CD1c-positive myeloid dendritic cell (primary cell): ENCODE data around the gene SPAM1.
"Not testable (repeated sequence)": the region's sequence is repeated elsewhere in the genome, so short reads cannot be mapped to it uniquely, and the experiment has no call there.

Source experiments
- DNase-seq: peaks from one replicate; pipeline ENCODE4 v3.0.0-alpha.2; 2016; ENCODE audit errors: extremely low spot score

Gene SPAM1

DNA sequence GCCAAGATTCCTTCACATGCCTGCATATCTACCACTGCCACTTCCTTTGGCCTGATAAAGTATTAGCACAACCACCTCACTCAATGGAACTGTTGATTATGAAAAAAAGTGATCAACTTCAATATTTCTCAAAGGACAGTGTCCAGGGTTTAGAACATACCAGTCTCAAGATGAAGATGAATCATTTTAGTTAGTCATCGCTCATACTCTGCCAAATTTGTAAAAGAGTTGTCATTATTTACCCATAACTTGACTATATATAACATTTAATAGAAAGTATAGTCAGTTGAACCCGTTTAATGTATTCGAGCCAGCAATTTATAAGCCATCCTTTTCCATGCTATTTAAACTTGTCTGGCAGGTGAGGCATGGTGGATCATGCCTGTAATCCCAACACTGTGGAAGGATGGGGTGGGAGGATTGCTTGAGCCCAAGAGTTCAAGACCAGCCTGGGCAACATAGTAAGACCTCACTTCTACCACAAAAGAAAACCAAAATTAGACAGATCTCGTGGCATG lies 33.2 kb downstream of the SPAM1 start:
- no peak for DNase-seq

DNA sequence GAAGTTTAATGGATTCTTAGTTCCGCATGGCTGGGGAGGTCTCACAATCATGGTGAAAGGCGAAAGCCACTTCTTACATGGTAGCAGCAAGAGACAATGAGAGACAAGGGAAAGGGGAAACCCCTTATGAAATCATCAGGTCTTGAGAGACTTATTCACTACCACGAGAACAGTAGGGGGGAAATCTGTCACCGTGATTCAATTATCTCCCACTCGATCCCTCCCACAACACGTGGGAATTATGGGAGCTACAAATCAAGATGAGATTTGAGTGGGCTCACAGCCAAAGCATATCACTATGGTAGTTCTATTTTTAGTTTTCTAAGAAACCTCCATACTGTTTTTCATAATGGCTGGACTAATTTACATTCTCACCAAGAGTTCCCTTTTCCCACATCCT lies 36.7 kb downstream of the SPAM1 start:
- DNase-seq: no peak

DNA sequence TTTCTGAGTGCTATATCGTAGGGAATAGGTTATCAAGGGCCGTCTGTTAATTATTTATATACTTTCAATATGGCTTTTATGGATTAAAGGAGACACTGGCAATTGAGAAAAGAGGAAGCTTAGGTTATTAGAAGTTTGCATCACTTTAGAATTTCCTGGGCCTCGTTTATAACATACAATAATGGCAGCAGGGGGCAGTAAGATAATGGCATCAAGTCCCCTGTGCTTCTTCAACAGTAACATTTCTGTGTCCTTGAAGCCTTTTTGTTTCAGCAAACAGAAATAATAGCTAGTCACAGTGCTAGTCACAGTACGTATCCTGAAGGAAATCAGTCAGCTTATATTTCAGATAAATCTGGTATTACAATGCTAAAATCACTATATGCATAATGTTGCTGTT lies 41.9 kb downstream of the SPAM1 start:
- DNase-seq: no peak

DNA sequence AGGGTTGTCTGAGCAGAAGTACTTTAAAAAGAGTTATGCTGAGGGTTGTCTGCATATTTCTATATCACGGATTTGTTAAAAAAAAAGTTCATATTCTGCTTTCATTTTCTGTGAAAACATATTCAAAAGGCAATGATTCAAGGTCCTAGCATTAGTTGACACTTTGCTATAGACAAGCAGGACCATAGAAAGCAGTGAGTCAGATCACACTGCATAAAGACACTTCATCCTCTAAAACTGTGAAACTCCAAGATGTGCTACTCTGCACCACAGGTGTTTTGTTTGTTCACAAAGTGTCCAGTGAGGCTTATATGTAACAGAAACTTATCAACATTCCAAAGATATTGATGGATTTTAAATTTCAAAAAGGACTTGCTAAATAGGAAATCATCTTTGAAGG lies 47.0 kb downstream of the SPAM1 start:
- DNase-seq: no peak

DNA sequence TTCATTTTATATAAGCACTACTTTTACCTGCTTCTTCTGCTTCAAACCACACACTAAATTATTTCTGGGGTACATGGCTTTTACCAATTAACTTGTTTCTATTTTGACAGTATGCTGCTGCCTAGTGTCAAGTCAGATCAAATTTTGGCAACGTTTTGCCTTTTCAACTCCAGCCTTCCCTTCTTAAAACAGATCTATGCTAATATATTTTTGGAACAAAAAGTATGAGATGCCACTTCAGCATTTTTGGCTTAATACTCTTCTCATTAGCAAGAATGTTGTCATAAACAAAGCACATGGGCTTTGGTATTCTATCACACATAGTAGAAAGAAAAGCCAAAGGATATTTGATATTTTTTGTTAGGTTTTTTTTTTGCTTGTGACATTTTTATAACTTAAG lies 47.8 kb downstream of the SPAM1 start:
- no peak for DNase-seq

DNA sequence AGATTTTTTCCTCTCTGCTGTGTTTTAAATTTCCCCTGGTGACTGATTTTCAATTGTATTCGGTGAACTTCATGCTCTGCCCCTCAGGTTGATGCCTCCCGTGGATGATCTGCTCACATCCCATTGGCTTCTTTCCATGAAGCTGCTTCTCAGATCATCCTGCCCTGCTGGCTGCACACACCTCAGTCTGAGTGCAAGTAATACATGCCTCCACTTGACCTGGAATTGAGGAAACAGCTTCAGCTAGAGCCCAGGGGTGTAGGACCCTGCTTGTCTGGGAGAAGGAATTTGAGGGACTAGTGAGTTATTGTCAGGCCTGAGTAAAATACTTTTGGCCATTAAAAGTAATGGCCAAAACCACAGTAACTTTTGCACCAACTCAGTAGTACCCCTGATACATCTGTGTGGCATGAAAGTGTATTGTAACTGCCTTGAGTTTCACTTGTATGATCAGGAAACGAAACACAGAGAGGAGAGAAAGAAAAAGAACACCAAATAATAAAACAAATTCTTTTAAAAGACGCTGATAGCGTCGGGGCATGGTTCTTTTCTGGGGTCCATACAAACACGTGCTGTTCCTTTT lies 49.4 kb downstream of the SPAM1 start:
- no peak for DNase-seq

DNA sequence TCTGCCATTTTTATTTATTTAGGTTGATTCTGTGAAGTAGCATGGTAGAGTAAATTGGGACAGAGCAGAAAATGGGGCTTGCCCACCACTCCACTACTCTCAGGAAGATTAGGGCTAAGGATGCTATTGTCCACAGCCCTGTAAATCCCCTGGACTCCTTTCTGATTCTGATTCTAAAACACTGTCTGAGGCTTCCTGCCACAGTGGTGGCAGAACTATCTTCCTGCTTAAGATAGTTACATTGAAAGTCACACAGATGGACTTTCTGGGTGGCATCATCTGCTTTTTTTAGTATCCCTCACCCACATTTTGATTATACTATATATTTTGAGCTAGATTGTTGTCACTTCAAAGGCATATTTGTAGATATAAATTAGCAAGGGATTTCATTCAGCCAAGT lies 50.0 kb downstream of the SPAM1 start:
- DNase-seq: no peak

DNA sequence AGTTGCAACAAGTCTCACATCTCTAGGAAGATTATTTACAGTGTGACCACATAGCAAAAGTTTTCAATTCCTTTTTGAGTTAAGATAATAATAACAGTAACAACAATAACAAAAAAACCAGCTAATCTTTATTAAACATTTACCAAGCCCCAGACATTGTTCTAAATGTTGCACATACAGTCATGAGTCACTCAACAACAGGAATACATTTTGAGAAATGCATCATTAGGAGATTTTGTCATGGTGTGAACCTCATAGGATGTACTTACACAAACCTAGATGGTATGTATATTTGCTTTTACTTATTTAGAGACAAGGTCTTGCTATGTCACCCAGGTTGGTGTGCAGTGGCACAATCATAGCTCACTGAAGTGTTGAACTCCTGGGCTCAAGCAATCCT lies 52.0 kb downstream of the SPAM1 start:
- no peak for DNase-seq

DNA sequence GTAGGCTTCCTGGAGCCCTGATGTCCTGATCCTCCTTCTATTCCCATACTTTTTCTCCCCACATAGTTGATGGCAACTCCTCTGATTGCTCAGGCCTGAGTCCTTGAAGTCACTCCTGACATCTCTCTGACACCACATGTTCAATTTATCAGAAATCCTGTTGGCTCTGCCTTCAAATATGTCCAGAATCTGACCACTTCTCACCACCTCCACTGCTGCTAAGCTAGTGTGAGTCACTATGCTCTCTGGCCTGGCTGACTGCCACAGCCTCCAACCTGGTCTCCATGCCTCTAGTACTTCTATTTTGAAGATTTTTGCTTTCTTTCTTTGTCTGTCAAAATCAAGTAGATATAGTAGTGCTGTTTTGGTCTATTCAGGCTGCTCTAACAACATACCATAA lies 54.8 kb downstream of the SPAM1 start:
- no peak for DNase-seq

DNA sequence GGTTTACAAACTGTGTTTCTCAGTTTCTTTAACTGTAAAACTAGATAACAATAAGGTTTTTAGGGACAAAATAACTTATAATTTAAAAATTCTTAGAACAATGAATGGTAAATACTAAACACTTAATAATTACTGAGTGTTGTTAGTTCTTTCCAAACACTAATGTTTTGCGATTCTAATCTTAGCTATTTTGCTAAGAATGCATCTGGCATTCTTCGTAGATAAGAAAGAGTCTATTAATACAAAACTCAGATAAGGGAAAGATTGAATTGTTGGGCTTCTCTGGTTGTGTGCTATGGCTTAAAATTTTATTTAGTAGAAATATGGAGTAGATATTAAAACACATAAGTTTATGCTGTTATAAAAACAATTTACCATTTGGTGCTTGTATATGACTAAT lies 62.4 kb downstream of the SPAM1 start:
- DNase-seq: no peak

DNA sequence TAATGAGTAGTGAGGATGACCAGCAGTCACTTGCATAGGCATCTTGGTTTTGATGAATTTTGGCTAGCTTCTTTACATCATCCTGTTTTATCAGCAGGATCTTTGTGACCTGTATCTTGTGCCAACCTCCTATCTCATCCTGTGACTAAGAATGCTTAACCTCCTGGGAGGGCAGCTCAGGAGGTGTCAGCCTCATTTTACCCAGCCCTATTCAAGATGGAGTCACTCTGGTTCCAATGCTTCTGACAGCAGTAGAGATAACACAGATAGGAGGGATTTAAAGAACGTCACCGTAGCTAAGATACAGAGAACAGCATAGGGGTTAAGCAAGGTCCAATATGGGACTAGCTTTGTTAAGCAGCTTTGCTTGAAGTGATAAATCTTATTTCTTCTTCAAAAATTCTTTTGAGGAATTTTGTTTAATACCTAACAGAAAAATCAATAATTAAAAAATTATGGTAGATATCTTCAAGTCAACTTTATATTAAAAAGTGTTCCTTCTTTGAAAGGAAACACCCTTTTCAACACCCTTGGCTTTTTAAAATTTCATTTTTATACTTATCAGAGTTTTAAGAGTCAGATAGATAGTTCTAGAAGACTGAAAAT lies 68.0 kb downstream of the SPAM1 start:
- DNase-seq: no peak

DNA sequence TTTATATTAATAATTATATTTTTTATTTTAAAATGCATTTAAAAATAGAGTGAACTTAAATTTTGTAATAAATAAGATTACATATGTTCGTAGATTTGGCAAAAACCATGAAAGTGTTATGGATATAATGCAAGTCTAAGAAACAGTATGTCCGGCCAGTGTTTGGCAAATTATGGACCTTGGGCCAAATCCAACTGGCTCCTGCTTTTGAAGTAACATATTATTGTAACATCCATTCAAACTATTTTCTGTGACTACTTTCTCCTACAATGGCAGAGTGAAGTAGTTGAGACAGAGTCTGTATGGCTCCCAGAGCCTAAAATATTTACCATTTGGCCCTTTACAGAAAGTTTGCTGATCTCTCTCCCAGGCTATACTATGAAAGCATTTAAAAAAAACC lies 69.0 kb downstream of the SPAM1 start:
- DNase-seq: no peak

DNA sequence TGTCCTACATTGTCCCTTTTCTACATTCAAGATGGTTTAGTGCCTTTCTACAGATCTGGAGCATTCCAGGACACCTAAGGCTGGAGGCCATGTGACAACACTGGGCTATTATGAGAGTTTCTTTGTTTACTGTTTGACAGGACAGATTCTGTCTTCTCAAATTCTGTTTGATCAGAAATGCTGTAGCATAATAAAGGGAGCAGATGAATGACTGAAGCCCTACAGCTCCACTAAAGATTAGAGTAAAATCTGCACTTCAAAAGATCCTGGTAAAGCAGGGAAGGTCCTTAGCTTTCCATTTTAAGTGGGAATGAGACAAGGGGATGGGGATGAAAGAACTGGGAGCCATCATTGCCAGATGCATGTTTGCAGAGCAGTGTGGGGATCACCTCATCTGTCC lies 69.4 kb downstream of the SPAM1 start:
- no peak for DNase-seq

DNA sequence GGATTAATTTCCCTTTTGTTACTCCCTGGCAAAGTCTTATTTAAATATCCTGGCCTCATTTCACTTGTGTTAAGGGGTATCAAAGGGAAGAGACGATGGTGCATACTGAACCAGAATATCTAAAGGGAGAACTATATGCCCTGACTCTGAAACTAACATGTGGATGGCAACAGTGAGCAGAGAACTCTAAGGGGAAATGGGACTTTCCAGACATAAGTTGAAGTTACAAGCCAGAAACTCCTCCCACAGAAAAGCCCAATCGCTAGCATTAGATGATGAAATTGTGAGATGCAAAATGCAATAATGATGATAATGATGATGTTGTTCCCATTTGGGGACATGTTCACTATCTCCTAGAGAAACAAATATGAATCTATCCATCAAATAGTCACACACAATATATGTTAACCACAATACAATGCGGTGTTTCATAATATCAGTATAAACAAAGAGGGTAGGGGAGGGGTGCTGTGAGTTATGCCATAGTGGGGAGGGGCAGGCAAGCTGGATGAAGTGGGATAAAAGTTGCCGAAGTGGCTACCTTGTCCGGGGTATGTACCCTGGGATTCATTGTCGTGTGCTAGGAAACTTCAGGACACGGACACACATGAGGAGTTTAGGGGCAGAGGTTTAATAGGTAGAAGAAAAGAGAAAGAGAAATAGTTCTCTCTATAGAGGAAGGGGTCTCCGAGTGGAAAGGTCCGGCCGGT lies 70.7 kb downstream of the SPAM1 start:
- no peak for DNase-seq

DNA sequence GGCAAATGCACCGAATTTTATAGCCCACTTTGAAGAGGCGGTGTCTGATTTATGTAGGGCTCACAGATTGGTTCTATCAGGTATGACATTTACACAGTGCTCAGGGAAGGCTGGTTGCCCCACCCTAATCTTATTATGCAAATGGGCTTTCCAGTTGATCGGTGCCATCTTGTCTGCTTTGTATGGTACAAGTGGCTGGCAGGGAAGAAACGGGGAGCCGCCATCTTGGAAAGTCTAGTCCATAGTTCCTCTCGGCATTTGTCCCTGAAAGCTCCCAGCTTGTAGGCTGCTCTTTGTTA lies 71.2 kb downstream of the SPAM1 start:
- DNase-seq: no peak

DNA sequence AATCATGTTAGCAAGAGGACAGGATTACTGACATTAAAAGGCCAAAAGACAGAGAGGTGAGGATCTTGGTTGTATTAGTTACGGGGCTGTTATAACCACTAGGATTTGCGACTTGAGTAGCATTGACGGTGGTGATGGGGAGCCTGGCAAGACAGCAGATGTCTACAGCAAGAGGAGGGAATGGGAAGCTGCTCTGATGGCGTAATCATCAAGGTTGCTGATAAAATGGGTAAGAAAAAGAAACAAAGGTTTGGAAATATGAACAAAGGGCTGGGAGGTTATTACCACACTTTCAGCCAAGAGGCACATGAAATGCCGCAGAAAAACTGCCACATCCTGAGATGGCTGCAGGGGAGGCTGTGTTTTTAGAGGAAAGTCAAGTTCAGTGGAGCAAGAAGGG lies 73.9 kb downstream of the SPAM1 start:
- DNase-seq: no peak

DNA sequence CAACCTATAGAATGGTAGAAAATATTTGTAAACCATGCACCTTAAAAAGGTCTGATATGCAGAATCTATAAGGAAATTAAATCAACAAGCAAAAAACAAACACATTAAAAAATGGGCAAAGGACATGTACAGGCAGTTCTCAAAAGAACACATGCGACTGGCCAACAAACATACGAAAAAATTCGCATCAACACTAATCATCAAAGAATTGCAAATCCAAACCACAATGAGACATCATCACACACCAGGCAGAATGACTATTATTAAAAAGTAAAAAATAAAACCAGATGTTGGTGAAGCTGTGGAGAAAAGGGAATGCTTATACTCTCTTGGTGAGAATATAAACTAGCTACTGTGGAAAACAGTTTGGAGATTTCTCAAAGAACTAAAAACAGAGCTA lies 74.7 kb downstream of the SPAM1 start:
- DNase-seq: no peak

DNA sequence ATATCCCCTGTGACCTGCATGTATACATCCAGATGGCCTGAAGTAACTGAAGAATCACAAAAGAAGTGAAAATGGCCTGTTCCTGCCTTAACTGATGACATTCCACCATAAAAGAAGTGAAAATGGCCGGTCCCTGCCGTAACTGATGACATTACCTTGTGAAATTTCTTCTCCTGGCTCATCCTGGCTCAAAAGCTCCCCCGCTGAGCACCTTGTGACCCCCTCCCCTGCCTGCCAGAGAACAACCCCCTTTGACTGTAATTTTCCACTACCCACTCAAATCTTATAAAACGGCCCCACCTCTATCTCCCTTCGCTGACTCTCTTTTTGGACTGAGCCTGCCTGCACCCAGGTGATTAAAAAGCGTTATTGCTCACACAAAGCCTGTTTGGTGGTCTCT lies 83.3 kb downstream of the SPAM1 start:
- not testable (repeated sequence) for DNase-seq

DNA sequence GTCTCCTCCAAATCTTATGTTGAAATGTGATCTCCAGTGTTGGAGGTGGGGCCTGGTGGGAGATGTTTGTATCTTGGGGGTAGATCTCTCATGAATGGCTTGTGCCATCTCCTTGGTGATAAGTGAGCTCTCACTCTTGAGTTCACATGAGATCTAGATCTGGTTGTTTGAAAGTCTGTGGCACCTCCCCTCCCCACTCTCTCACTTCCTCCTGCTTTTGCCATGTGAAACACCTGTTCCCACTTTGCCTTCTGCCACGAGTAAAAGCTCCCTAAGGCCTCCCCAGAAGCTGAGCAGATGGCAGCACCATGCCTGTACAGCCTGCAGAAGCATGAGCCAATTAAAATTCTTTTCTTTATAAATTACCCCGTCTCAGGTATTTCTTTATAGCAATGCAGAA lies 84.3 kb downstream of the SPAM1 start:
- DNase-seq: no peak
